Measurements from ENCODE around the gene RAX2. TPM values are rescaled to one million over a fixed set of nuclear protein-coding genes. Genes with fewer than 3 reads are reported as not detected.

RAX2 gene
- total and polyA plus RNA-seq, 9 of the 15 experiments (the other 6 are each of a cell fraction or from before 2014, with no cell fraction given): not detected

DNA sequence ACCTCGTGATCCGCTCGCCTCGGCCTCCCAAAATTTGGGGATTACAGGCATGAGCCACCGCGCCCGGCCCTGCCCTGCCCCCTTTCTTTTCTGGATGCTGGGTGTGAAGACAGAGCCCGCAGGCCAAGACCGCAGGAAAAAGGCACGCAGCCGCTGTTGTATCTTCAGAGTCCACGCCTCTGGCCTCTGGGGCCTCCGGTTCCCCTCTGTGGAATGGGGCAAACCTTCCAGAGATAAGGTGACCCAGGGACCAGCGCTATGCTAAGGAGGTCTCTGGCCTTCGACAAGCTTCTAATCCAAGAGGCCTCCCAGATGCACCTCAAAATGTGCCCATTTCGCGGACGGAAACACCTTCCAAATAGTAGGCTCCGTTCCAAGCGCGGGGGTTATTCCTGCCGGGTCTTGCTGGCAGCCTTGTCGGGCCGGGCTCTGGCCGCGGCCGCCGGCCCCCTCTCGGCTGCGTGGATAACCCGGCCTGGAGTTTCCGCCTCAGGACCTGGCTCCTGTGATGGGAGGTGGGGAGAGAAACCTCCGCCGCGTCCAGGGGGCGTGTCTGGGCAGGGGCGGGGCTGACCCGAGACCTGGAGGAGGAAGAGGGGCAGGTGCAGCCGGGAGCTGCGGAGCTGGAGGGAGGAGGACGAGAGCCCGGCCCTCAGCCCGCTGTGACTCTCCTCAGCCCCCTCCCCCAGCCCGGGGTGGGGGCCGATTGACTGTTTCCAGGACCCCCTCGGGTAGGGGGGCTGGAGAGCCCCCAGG is 50.7 kb downstream of the RAX2 start:
- BruUV-seq (replicated peaks): no TSS peak
- ChIA-PET POLR2A (interaction anchor here (0.6 kb wide), 1 partner anchor 1245 kb away, joined by 4 read pairs; no protein-coding TSS in a partner anchor), CTCF (ENCODE audit: low intra/inter-chr PET ratio) (no interaction called here)
- in situ Hi-C loops (cut with MboI) (no loop called here), intact Hi-C loops (cut with micrococcal nuclease) (loop anchor here (2.0 to 5.0 kb wide), 3 partner anchors 41 to 126 kb away; partner anchors contain the start of gene MRPL54)
- H3K27ac ChIP-seq (ENCODE audit: extremely low read depth, low read depth, low read length): no peak overlapping the region
- no peaks in the 10 kb centered on the region for H3K27me3 ChIP-seq (ENCODE audit: control insufficient read depth in 2 of 2, insufficient read depth in 2 of 2, low read length in 2 of 2)
- no peaks in the 10 kb centered on the region for H4K20me1 ChIP-seq (replicated peaks; ENCODE audit: control insufficient read depth, insufficient read depth, low read length)
- H3K4me2 ChIP-seq (ENCODE audit: insufficient read depth, low read length): peak overlapping the region; percentile 61
- peak; percentile 80 for FAIRE-seq
- WGBS (ENCODE audit: insufficient coverage, low coverage, missing lambda C conversion rate): 12% methylated on average over 20 of the region's 46 CpGs
- H3K9ac ChIP-seq (ENCODE audit: insufficient read depth in 1 of 2, low read depth in 2 of 2, low read length in 2 of 2): peak overlapping the region in 1 of 2 experiments; percentile 48; a peak in 1 of 4 replicates
- H3K4me3 ChIP-seq: 0 out of 2 replicates have a peak overlapping the region, but pooled peaks have one; percentile 10
- peaks cover 7 to 31% of the 10 kb centered on the region in 2 experiments; a peak in 3 of 5 replicates for H3K4me1 ChIP-seq (replicated peaks in 1 of 2; ENCODE audit: control insufficient read depth in 2 of 2, insufficient read depth in 2 of 2, low read length in 2 of 2)
- peak; percentile 96 to 98 (median 98) for DNase-seq (ENCODE audit: extremely low read depth in 1 of 4, low spot score in 3 of 4)
- no peaks in the 10 kb centered on the region for H3K9me1 ChIP-seq (ENCODE audit: control insufficient read depth, insufficient read depth, low read length)
- peak overlapping the region; percentile 77 for H2AFZ ChIP-seq (ENCODE audit: low read depth, low read length)
- ATAC-seq: peak; percentile 85
- H3K9me3 ChIP-seq (replicated peaks; ENCODE audit: control insufficient read depth, insufficient read depth, low read depth, low read length): no peaks in the 10 kb centered on the region
- H3K36me3 ChIP-seq (ENCODE audit: control insufficient read depth, insufficient read depth, low read length): no peaks in the 10 kb centered on the region
- H3K79me2 ChIP-seq (ENCODE audit: control insufficient read depth, insufficient read depth, low read length): no peaks in the 10 kb centered on the region
- no peak for TF ChIP-seq ZNF395 (CRISPR knock-in tag; IDR thresholded peaks at IDR 0.05)
- no peak for TF ChIP-seq POLR3A (IDR thresholded peaks at IDR 0.05; ENCODE audit: borderline replicate concordance, extremely low read depth, insufficient read depth, insufficient read length)
- TF ChIP-seq SMAD1 (IDR thresholded peaks at IDR 0.05; ENCODE audit: low read depth, low read length, partially characterized antibody): no peak
- TF ChIP-seq, protein P1, sequence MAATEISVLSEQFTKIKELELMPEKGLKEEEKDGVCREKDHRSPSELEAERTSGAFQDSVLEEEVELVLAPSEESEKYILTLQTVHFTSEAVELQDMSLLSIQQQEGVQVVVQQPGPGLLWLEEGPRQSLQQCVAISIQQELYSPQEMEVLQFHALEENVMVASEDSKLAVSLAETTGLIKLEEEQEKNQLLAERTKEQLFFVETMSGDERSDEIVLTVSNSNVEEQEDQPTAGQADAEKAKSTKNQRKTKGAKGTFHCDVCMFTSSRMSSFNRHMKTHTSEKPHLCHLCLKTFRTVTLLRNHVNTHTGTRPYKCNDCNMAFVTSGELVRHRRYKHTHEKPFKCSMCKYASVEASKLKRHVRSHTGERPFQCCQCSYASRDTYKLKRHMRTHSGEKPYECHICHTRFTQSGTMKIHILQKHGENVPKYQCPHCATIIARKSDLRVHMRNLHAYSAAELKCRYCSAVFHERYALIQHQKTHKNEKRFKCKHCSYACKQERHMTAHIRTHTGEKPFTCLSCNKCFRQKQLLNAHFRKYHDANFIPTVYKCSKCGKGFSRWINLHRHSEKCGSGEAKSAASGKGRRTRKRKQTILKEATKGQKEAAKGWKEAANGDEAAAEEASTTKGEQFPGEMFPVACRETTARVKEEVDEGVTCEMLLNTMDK (IDR thresholded peaks at IDR 0.05; ENCODE audit: borderline replicate concordance, insufficient read depth, low read depth, low read length, poor library complexity, severe bottlenecking): no peak
- TF ChIP-seq, protein P2, sequence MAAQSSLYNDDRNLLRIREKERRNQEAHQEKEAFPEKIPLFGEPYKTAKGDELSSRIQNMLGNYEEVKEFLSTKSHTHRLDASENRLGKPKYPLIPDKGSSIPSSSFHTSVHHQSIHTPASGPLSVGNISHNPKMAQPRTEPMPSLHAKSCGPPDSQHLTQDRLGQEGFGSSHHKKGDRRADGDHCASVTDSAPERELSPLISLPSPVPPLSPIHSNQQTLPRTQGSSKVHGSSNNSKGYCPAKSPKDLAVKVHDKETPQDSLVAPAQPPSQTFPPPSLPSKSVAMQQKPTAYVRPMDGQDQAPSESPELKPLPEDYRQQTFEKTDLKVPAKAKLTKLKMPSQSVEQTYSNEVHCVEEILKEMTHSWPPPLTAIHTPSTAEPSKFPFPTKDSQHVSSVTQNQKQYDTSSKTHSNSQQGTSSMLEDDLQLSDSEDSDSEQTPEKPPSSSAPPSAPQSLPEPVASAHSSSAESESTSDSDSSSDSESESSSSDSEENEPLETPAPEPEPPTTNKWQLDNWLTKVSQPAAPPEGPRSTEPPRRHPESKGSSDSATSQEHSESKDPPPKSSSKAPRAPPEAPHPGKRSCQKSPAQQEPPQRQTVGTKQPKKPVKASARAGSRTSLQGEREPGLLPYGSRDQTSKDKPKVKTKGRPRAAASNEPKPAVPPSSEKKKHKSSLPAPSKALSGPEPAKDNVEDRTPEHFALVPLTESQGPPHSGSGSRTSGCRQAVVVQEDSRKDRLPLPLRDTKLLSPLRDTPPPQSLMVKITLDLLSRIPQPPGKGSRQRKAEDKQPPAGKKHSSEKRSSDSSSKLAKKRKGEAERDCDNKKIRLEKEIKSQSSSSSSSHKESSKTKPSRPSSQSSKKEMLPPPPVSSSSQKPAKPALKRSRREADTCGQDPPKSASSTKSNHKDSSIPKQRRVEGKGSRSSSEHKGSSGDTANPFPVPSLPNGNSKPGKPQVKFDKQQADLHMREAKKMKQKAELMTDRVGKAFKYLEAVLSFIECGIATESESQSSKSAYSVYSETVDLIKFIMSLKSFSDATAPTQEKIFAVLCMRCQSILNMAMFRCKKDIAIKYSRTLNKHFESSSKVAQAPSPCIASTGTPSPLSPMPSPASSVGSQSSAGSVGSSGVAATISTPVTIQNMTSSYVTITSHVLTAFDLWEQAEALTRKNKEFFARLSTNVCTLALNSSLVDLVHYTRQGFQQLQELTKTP (IDR thresholded peaks at IDR 0.05; ENCODE audit: low read depth in 1 of 2, partially characterized antibody in 2 of 2): no peak
- TF ChIP-seq, protein P3, sequence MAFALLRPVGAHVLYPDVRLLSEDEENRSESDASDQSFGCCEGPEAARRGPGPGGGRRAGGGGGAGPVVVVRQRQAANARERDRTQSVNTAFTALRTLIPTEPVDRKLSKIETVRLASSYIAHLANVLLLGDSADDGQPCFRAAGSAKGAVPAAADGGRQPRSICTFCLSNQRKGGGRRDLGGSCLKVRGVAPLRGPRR (CRISPR knock-in tag; IDR thresholded peaks at IDR 0.05): no peak
- no peak for TF ChIP-seq MED1 (CRISPR knock-in tag; IDR thresholded peaks at IDR 0.05; ENCODE audit: borderline replicate concordance)
- TF ChIP-seq ZEB2 (IDR thresholded peaks at IDR 0.05): no peak
- no peak for TF ChIP-seq TCF7 (IDR thresholded peaks at IDR 0.05; ENCODE audit: borderline replicate concordance)

Data from K562 (cell line).